ENCODE data around the gene OR52H1. TPM values are rescaled to one million over a fixed set of nuclear protein-coding genes. Genes with fewer than 3 reads are reported as not detected.

The OR52H1 gene
- total RNA-seq, 1 experiment from 2014 or later: not detected

DNA sequence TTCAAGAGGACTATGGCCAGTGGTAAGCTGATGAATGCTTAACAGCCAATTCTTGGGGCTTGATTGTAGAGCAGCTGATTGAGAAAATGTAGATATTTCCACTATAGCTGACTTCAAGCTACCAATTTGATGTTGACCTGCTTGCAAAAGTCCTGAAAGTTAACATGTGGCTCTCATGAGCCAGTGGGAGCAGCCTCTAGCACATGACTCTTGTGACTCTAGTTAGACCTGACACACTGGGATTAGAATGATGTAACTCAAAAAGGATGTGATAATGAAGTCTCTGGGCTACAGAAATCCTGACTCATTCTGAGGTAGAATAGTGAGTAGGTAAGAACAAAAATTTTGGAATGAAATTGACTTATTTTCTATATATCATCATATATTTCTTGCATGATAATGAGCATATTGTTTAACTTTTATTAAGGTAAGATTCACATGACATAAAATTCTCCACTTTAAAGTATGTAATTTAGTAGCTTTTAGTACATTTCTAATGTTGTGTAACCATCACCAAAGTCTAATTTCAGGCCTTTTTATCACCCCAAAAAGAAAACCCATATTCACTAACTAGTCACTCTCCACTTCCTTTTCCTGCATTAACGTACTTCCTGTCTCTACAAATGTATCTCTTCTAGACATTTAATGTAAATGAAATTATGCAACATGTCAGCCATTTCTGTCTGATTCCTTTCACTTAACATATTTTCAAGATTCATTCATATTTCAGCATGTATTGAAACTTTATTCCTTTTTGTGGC, 16.1 kb upstream of the OR52H1 start:
- Mint-ChIP-seq H3K4me1 (ENCODE audit: insufficient read depth, unreplicated experiment) (no peaks in the 10 kb centered on the region), H3K9me3 (ENCODE audit: unreplicated experiment) (peaks cover 8% of the 10 kb centered on the region), H3K4me3 (ENCODE audit: unreplicated experiment) (no peak overlapping the region), H3K27ac (ENCODE audit: low read depth, unreplicated experiment) (no peak overlapping the region), H3K27me3 (ENCODE audit: insufficient read depth, unreplicated experiment) (no peaks in the 10 kb centered on the region), H3K36me3 (ENCODE audit: insufficient read depth, unreplicated experiment) (no peaks in the 10 kb centered on the region)
- intact Hi-C loops (cut with micrococcal nuclease): no loop called here
- TF ChIP-seq, protein P1, sequence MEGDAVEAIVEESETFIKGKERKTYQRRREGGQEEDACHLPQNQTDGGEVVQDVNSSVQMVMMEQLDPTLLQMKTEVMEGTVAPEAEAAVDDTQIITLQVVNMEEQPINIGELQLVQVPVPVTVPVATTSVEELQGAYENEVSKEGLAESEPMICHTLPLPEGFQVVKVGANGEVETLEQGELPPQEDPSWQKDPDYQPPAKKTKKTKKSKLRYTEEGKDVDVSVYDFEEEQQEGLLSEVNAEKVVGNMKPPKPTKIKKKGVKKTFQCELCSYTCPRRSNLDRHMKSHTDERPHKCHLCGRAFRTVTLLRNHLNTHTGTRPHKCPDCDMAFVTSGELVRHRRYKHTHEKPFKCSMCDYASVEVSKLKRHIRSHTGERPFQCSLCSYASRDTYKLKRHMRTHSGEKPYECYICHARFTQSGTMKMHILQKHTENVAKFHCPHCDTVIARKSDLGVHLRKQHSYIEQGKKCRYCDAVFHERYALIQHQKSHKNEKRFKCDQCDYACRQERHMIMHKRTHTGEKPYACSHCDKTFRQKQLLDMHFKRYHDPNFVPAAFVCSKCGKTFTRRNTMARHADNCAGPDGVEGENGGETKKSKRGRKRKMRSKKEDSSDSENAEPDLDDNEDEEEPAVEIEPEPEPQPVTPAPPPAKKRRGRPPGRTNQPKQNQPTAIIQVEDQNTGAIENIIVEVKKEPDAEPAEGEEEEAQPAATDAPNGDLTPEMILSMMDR (IDR thresholded peaks at IDR 0.05; ENCODE audit: unreplicated experiment): no peak
- BruUV-seq (replicated peaks): no TSS peak
- ChIA-PET POLR2A (no interaction called here), CTCF (no interaction called here)
- peak; percentile 7 for DNase-seq (ENCODE audit: unreplicated experiment)

DNA sequence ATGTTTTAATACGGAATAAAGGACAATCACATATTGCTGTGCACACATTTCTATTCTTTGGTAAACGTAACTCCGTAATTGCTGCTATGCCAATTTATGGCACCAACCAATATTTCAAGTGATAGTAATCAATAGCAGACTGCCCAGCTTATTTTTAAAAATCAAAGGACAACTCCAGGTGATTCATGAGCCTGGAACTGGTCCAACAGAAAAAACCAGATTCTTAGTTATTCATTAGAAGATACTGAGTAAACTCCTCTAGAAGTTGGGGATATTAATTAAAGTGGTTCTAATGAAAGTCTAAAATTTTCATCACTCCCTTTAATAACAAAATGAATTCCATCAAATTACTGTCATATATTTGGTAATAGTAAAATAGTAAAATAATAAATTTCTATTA, 9.4 kb upstream of the OR52H1 start:
- ChIA-PET POLR2A (no interaction called here), CTCF (interaction anchor here (1.6 kb wide), 1 partner anchor 81 kb away, joined by 8 read pairs; no protein-coding TSS in a partner anchor)
- TF ChIP-seq, protein P1 (IDR thresholded peaks at IDR 0.05; ENCODE audit: unreplicated experiment): no peak
- Mint-ChIP-seq H3K36me3 (ENCODE audit: insufficient read depth, unreplicated experiment) (no peaks in the 10 kb centered on the region), H3K4me3 (ENCODE audit: unreplicated experiment) (no peak overlapping the region), H3K9me3 (ENCODE audit: unreplicated experiment) (no peaks in the 10 kb centered on the region), H3K27ac (ENCODE audit: low read depth, unreplicated experiment) (no peak overlapping the region), H3K27me3 (ENCODE audit: insufficient read depth, unreplicated experiment) (peaks cover 41% of the 10 kb centered on the region), H3K4me1 (ENCODE audit: insufficient read depth, unreplicated experiment) (no peaks in the 10 kb centered on the region)
- BruUV-seq (replicated peaks): no TSS peak
- intact Hi-C loops (cut with micrococcal nuclease): loop anchor here (10.0 kb wide), 1 partner anchor 433 kb away; no protein-coding TSS in a partner anchor
- no peak for DNase-seq (ENCODE audit: unreplicated experiment)

DNA sequence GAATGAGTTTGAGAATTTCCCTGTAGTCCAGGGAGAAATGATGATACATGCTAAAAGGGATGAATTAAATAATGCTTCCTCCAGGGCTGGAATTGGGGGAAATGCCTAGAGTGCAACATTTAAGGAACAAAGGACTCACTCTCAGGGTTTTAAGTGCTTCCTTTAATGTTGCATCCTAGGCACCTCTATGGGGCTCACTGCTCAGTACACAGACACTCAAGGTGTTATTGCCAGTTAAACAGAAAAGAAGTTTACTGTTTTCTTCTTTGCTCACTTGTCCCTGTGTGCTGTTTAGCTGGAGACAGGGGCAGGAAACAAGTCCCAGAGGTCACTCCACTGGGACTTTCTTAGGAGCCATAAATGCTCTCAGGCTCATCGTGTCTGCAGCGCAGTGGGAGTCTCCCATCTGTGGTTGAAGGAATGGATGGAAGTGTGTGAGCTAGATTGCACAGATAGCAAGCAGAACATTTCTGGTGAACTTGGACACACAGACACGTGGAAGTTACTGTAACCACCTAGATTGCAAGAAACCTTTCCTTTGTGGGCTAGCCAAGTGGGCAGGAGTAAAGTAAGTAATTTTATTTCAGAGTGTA, 8.4 kb upstream of the OR52H1 start:
- no TSS peak for BruUV-seq (replicated peaks)
- H3K27me3 Mint-ChIP-seq (ENCODE audit: insufficient read depth, unreplicated experiment): peaks cover 41% of the 10 kb centered on the region

DNA sequence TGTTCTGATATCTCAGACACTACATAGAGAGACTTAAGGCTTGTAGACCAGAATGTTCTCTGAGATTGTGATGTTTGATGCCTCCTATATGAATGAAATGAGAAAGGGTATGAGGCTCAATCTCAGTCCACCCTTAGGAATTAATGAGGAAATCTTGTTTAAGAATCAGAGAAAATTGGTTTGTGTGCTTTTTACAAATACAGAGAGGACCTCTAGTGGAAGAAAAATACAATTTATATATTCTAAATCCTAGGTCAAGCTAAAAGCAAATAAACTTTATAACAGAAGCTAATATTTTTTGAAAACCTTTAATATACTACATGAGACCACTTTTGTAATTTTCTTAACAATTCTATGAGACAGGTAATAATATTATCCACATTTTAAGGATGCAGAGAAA, 5.0 kb upstream of the OR52H1 start:
- TF ChIP-seq, protein P1 (IDR thresholded peaks at IDR 0.05; ENCODE audit: unreplicated experiment): peak; percentile 30
- Mint-ChIP-seq H3K9me3 (ENCODE audit: unreplicated experiment) (no peaks in the 10 kb centered on the region), H3K4me3 (ENCODE audit: unreplicated experiment) (no peak overlapping the region), H3K27ac (ENCODE audit: low read depth, unreplicated experiment) (no peak overlapping the region), H3K4me1 (ENCODE audit: insufficient read depth, unreplicated experiment) (peaks cover 13% of the 10 kb centered on the region), H3K36me3 (ENCODE audit: insufficient read depth, unreplicated experiment) (no peaks in the 10 kb centered on the region), H3K27me3 (ENCODE audit: insufficient read depth, unreplicated experiment) (peaks cover 41% of the 10 kb centered on the region)
- POLR2A ChIA-PET: no interaction called here
- CTCF ChIA-PET: interaction anchor here (0.7 to 1.6 kb wide), 5 partner anchors 51 to 1033 kb away, joined by 3 to 7 read pairs (median 3); no protein-coding TSS in a partner anchor
- no peak for DNase-seq (ENCODE audit: unreplicated experiment)
- intact Hi-C loops (cut with micrococcal nuclease): loop anchor here (1.0 to 10.0 kb wide), 3 partner anchors 77 to 429 kb away; no protein-coding TSS in a partner anchor
- BruUV-seq (replicated peaks): no TSS peak

More for the DNA sequence above, 8.4 kb upstream of the OR52H1 start:
- H3K9me3 Mint-ChIP-seq (ENCODE audit: unreplicated experiment): no peaks in the 10 kb centered on the region
- TF ChIP-seq, protein P1 (IDR thresholded peaks at IDR 0.05; ENCODE audit: unreplicated experiment): no peak
- intact Hi-C loops (cut with micrococcal nuclease): loop anchor here (10.0 kb wide), 1 partner anchor 432 kb away; no protein-coding TSS in a partner anchor
- H3K4me1 Mint-ChIP-seq (ENCODE audit: insufficient read depth, unreplicated experiment): no peaks in the 10 kb centered on the region
- no peak for DNase-seq (ENCODE audit: unreplicated experiment)
- no peak overlapping the region for H3K4me3 Mint-ChIP-seq (ENCODE audit: unreplicated experiment)
- CTCF ChIA-PET: interaction anchor here (1.6 kb wide), 1 partner anchor 80 kb away, joined by 8 read pairs; no protein-coding TSS in a partner anchor
- H3K27ac Mint-ChIP-seq (ENCODE audit: low read depth, unreplicated experiment): no peak overlapping the region
- no peaks in the 10 kb centered on the region for H3K36me3 Mint-ChIP-seq (ENCODE audit: insufficient read depth, unreplicated experiment)
- POLR2A ChIA-PET: interaction anchor here (0.6 kb wide), 1 partner anchor 346 kb away, joined by 3 read pairs; no protein-coding TSS in a partner anchor

Measured in MCF 10A (cell line).